Stimulated activated naive B cell treated with anti-CD40 and anti-IgM and Interleukin-4, amounts not matched to agents 10 μg/mL and 1 μg/mL and 100 μg/mL, for 72 hours (primary cell): ENCODE data around the gene CACNA2D2.

Experiments
- ATAC-seq, 2 donors: fragments of 150-1000 bp; cut with Tn5 transposase; replicated peaks; 2 replicates each; pipeline ENCODE4 v1.10.0; 2021; ENCODE audit warnings: moderate library complexity in 1 of 2
- DNase-seq: peaks from one replicate; pipeline ENCODE4 v3.0.0; 2021
- H3K27ac Mint-ChIP-seq: one replicate; pipeline ENCODE4 v1.8.0; 2022; ENCODE audit warnings: mild to moderate bottlenecking, mixed read lengths
- H3K27me3 Mint-ChIP-seq, 2 donors: one replicate each; pipeline ENCODE4 v1.8.0; 2022; ENCODE audit warnings: mixed read lengths in 2 of 2
- H3K36me3 Mint-ChIP-seq, 2 donors: one replicate each; pipeline ENCODE4 v1.8.0; 2022; ENCODE audit warnings: mixed read lengths in 2 of 2, mild to moderate bottlenecking in 1 of 2
- H3K4me1 Mint-ChIP-seq, 2 donors: one replicate each; pipeline ENCODE4 v1.8.0; 2022; ENCODE audit warnings: mixed read lengths in 2 of 2, mild to moderate bottlenecking in 1 of 2
- H3K4me3 Mint-ChIP-seq, 2 donors: one replicate each; pipeline ENCODE4 v1.8.0; 2022; ENCODE audit warnings: mild to moderate bottlenecking in 2 of 2, mixed read lengths in 2 of 2, moderate library complexity in 1 of 2
- H3K9me3 Mint-ChIP-seq, 2 donors: one replicate each; pipeline ENCODE4 v1.8.0; 2022; ENCODE audit warnings: mixed read lengths in 2 of 2, mild to moderate bottlenecking in 1 of 2

CACNA2D2 gene

GRCh38 chr3:50351323-50351697, 152.1 kb downstream of the CACNA2D2 start:
- no peak for ATAC-seq
- peak overlapping the region; percentile 99 for H3K27ac Mint-ChIP-seq
- H3K4me1 Mint-ChIP-seq, result peaks cover 47 to 84% of the 10 kb centered on the region in 2 donors
- no peaks in the 10 kb centered on the region for H3K9me3 Mint-ChIP-seq
- H3K27me3 Mint-ChIP-seq, result no peaks in the 10 kb centered on the region
- H3K36me3 Mint-ChIP-seq, result peaks cover 24 to 48% of the 10 kb centered on the region in 2 donors
- peak overlapping the region; percentile 85 to 92 for H3K4me3 Mint-ChIP-seq
- no peak for DNase-seq

DNA sequence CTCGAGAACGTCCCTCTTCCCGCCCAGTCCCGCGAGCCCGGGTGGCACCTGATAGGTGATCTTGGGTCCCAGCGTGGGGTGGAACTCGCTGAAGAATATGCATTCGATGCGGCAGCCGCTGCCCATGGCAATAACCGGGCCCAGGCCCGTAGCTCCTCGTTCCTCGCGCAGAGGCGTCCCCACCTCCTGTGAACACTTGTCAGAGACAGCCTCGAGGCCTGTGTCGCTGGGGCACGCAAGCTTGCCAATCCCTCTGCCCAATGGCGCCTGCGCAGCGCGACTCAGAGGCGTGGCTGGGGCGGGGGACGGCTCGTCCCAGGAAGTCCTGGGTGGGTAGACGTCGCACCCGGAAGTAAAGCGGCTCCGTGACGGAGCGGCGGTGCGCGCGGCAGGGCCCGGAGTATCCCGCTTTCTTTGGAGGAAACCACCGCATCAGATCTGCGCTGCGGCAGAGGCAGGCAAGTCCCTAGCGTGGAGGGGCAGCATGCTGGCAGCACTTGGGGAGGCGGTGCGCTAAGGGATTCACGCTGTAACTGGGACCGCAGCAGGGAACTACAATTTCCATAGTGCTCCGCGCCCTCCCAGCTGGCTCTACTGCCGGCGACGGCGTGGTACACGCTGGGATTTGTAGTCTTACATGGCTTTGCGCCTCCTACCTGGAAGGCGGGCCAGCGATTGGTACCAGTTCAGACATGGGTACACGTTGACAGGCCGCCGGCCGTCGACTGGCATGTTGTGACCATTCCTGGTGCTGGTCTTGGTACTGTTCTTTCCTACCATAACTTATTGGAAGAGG, 152.7 kb downstream of the CACNA2D2 start, which contains the start of the genes CYB561D2 and NPRL2:
Gene CYB561D2, plus strand, starts transcription at position 336 of the 796 bp plus-strand sequence. CDS start 572 bp downstream, outside the sequence.
Gene NPRL2, minus strand, starts transcription at position 249 of the 796 bp plus-strand sequence. Its CDS starts 123 bp downstream, at position 126.
- peak; percentile 98 for DNase-seq
- Mint-ChIP-seq H3K27me3 (no peaks in the 10 kb centered on the region), H3K4me3 (peak within 1 kb of the TSS; percentile 85 to 92), H3K4me1 (peaks cover 48 to 84% of the 10 kb centered on the region in 2 donors), H3K9me3 (no peaks in the 10 kb centered on the region), H3K27ac (peak within 1 kb of the TSS; percentile 99), H3K36me3 (peaks cover 24 to 46% of the 10 kb centered on the region in 2 donors)
- ATAC-seq, result peak; percentile 90 to 93

GRCh38 chr3:50350213-50350526, 153.3 kb downstream of the CACNA2D2 start:
- Mint-ChIP-seq H3K9me3 (no peaks in the 10 kb centered on the region), H3K27ac (peak overlapping the region; percentile 99), H3K36me3 (peaks cover 24 to 40% of the 10 kb centered on the region in 2 donors), H3K4me1 (peaks cover 44 to 84% of the 10 kb centered on the region in 2 donors), H3K27me3 (no peaks in the 10 kb centered on the region), H3K4me3 (peak overlapping the region; percentile 85 to 92)
- ATAC-seq (no peak), DNase-seq (no peak)

- Mint-ChIP-seq H3K36me3 (peaks cover 12 to 28% of the 10 kb centered on the region in 2 donors), H3K4me1 (peaks cover 43 to 83% of the 10 kb centered on the region in 2 donors), H3K4me3 (no peak overlapping the region), H3K27ac (no peak overlapping the region), H3K27me3 (no peaks in the 10 kb centered on the region), H3K9me3 (no peaks in the 10 kb centered on the region)
- ATAC-seq (peak; percentile 17 to 19), DNase-seq (peak; percentile 47)
These were observed 156.1 kb downstream of the CACNA2D2 start for GRCh38 chr3:50347187-50347813.

GRCh38 chr3:50345586-50346234, 157.7 kb downstream of the CACNA2D2 start, which contains the start of gene ZMYND10:
Gene ZMYND10, minus strand, starts transcription at chr3:50345732. Its CDS starts 153 bp downstream, at chr3:50345579.
- Mint-ChIP-seq H3K9me3 (no peaks in the 10 kb centered on the region), H3K4me1 (peaks cover 39 to 86% of the 10 kb centered on the region in 2 donors), H3K4me3 (peak within 1 kb of the TSS; percentile 79 to 84), H3K36me3 (peaks cover 10 to 25% of the 10 kb centered on the region in 2 donors), H3K27ac (peak within 1 kb of the TSS; percentile 20), H3K27me3 (no peaks in the 10 kb centered on the region)
- DNase-seq (peak; percentile 63), ATAC-seq (peak; percentile 25 to 34)

GRCh38 chr3:50345008-50345407, 158.4 kb downstream of the CACNA2D2 start:
- Mint-ChIP-seq H3K27me3 (no peaks in the 10 kb centered on the region), H3K36me3 (peaks cover 10 to 19% of the 10 kb centered on the region in 2 donors), H3K9me3 (no peaks in the 10 kb centered on the region), H3K27ac (no peak overlapping the region), H3K4me3 (peak overlapping the region; percentile 21 to 79), H3K4me1 (peaks cover 33 to 81% of the 10 kb centered on the region in 2 donors)
- no peak for ATAC-seq
- no peak for DNase-seq

DNA sequence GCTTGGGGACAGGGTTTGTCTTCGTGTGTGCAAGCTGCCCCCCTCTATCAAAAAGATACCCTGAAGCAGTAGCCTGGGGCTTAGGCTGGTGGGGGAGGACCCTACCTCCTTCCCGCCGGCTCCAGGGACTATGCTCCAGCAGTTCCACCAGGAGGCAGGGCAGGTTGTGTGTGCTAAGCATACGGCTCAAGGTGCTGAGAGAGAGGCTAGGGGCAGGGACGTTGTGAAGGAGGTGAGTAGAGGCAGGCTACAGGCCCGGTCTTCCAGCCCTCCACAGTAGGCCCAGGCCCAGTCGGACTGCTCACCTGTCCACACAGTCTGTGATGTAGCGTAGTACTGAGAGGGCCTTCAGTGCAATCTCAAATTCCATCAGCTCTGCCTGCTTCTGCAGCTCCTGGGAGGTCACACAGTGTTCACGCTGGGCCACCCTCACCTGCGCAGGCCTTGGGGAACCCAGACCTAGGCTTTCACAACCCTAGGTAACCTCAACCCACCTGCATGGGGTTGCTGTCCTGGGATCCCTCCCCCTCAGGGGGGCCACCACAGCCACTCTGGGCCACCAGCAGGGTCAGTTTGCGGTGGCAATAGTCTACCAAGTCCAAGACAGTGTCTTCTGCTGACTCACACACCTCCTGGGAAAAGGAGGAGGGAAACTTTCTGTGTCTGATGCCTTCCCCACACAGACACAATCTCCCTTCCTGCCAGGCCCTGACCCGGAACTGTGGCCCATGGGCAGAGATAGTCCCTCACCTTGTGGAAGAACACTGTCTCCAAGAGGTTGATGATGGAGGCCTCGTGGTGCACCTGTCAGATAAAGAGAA, 160.4 kb downstream of the CACNA2D2 start:
- H3K27me3 Mint-ChIP-seq, result no peaks in the 10 kb centered on the region
- no peak overlapping the region for H3K27ac Mint-ChIP-seq
- DNase-seq, result no peak
- peaks cover 31 to 81% of the 10 kb centered on the region in 2 donors for H3K4me1 Mint-ChIP-seq
- H3K36me3 Mint-ChIP-seq, result peaks cover 9 to 25% of the 10 kb centered on the region in 2 donors
- H3K4me3 Mint-ChIP-seq, result no peak overlapping the region
- ATAC-seq, result no peak
- H3K9me3 Mint-ChIP-seq, result no peaks in the 10 kb centered on the region

GRCh38 chr3:50341996-50342650, 161.3 kb downstream of the CACNA2D2 start:
- no peak overlapping the region for H3K27ac Mint-ChIP-seq
- no peak for DNase-seq
- peak overlapping the region in 1 of 2 donors; percentile 90 for H3K4me3 Mint-ChIP-seq
- H3K9me3 Mint-ChIP-seq, result no peaks in the 10 kb centered on the region
- H3K27me3 Mint-ChIP-seq, result no peaks in the 10 kb centered on the region
- ATAC-seq, result no peak
- H3K4me1 Mint-ChIP-seq, result peaks cover 26 to 74% of the 10 kb centered on the region in 2 donors
- peaks cover 10 to 24% of the 10 kb centered on the region in 2 donors for H3K36me3 Mint-ChIP-seq

- no peaks in the 10 kb centered on the region for H3K9me3 Mint-ChIP-seq
- ATAC-seq (no peak), DNase-seq (no peak)
- H3K27me3 Mint-ChIP-seq, result no peaks in the 10 kb centered on the region
- peak overlapping the region; percentile 90 to 94 for H3K4me3 Mint-ChIP-seq
- peaks cover 27 to 74% of the 10 kb centered on the region in 2 donors for H3K4me1 Mint-ChIP-seq
- peak overlapping the region; percentile 98 for H3K27ac Mint-ChIP-seq
- H3K36me3 Mint-ChIP-seq, result peaks cover 12 to 28% of the 10 kb centered on the region in 2 donors
These were observed 161.9 kb downstream of the CACNA2D2 start for GRCh38 chr3:50341537-50341936.

- Mint-ChIP-seq H3K4me3 (peak within 1 kb of the TSS; percentile 90 to 94), H3K4me1 (peaks cover 28 to 74% of the 10 kb centered on the region in 2 donors), H3K27me3 (no peaks in the 10 kb centered on the region), H3K27ac (peak within 1 kb of the TSS; percentile 98), H3K9me3 (no peaks in the 10 kb centered on the region), H3K36me3 (peaks cover 16 to 36% of the 10 kb centered on the region in 2 donors)
- peak; percentile 66 for DNase-seq
- ATAC-seq, result peak; percentile 35
These were observed 162.7 kb downstream of the CACNA2D2 start, which contains the start of gene RASSF1 for GRCh38 chr3:50340448-50341329. Gene RASSF1, minus strand, starts transcription at chr3:50340836. Its CDS starts 31 bp downstream, at chr3:50340805.

- peaks cover 16 to 42% of the 10 kb centered on the region in 2 donors for H3K36me3 Mint-ChIP-seq
- no peak for DNase-seq
- peak overlapping the region; percentile 98 for H3K27ac Mint-ChIP-seq
These were observed 163.3 kb downstream of the CACNA2D2 start for GRCh38 chr3:50340147-50340447.

GRCh38 chr3:50339485-50340146, 163.8 kb downstream of the CACNA2D2 start:
- Mint-ChIP-seq H3K4me3 (peak overlapping the region; percentile 90 to 94), H3K27ac (peak overlapping the region; percentile 98), H3K36me3 (peaks cover 16 to 42% of the 10 kb centered on the region in 2 donors), H3K4me1 (peaks cover 32 to 74% of the 10 kb centered on the region in 2 donors), H3K9me3 (no peaks in the 10 kb centered on the region), H3K27me3 (no peaks in the 10 kb centered on the region)
- DNase-seq (no peak), ATAC-seq (no peak)

More at GRCh38 chr3:50340147-50340447, 163.3 kb downstream of the CACNA2D2 start:
- no peaks in the 10 kb centered on the region for H3K27me3 Mint-ChIP-seq
- H3K4me3 Mint-ChIP-seq, result peak overlapping the region; percentile 90 to 94
- peak in 1 of 2 donors; percentile 0 for ATAC-seq
- H3K4me1 Mint-ChIP-seq, result peaks cover 30 to 74% of the 10 kb centered on the region in 2 donors
- H3K9me3 Mint-ChIP-seq, result no peaks in the 10 kb centered on the region
